Measurements from ENCODE around the gene KCNAB1. TPM values are rescaled to one million over a fixed set of nuclear protein-coding genes. Genes with fewer than 3 reads are reported as not detected.
"Not testable (repeated sequence)": the region's sequence is repeated elsewhere in the genome, so short reads cannot be mapped to it uniquely, and the experiment has no call there.

Gene KCNAB1
- total RNA-seq, 1 donor from 2014 or later, result 2.4 TPM

- intact Hi-C loops (cut with micrococcal nuclease), result loop anchor here (10.0 kb wide), 1 partner anchor 266 kb away; the partner anchor contains the start of gene LEKR1
- DNase-seq, result no peak
- peak; percentile 47 for ATAC-seq
These were observed 438.0 kb downstream of the KCNAB1 start for GRCh38 chr3:156558389-156558788.

- intact Hi-C loops (cut with micrococcal nuclease), result loop anchor here (10.0 kb wide), 1 partner anchor 265 kb away; the partner anchor contains the start of gene LEKR1
- DNase-seq, result no peak
These were observed 438.9 kb downstream of the KCNAB1 start for GRCh38 chr3:156559321-156559720.

GRCh38 chr3:156561533-156561932 lies 441.2 kb downstream of the KCNAB1 start:
- intact Hi-C loops (cut with micrococcal nuclease), result no loop called here

More at GRCh38 chr3:156559321-156559720, 438.9 kb downstream of the KCNAB1 start:
- ATAC-seq, result no peak

DNA sequence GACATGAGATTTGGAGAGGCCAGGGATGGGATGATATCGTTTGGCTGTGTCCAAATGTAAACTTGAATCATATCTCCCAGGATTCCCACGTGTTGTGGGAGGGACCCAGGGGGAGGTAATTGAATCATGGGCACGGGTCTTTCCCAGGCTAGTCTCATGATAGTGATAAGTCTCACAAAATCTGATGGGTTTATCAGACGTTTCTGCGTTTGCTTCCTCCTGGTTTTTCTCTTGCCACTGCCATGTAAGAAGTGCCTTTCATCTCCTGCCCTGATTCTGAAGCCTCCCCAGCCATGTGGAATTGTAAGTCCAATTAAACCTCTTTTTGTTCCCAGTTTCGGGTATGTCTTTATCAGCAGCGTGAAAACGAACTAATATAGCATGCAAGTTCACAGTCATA lies 442.1 kb downstream of the KCNAB1 start:
- DNase-seq; ATAC-seq; intact Hi-C loops (cut with micrococcal nuclease): not testable (repeated sequence)

More at GRCh38 chr3:156561533-156561932, 441.2 kb downstream of the KCNAB1 start:
- ATAC-seq, result no peak
- no peak for DNase-seq

GRCh38 chr3:156563900-156564682 lies 443.7 kb downstream of the KCNAB1 start:
- no peak for DNase-seq
- no peak for ATAC-seq
- intact Hi-C loops (cut with micrococcal nuclease), result no loop called here

DNA sequence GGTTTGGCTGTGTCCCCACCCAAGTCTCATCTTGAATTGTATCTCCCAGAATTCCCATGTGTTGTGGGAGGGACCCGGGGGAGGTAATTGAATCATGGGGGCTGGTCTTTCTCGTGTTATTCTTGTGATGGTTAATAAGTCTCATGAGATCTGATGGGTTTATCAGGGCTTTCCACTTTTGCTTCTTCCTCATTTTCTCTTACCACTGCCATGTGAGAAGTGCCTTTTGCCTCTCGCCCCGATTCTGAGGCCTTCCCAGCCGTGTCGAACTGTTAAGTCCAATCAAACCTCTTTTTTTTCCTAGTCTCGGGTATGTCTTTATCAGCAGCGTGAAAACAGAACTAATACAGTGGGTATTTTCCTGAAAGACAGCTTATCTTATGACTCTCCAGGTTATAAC lies 448.6 kb downstream of the KCNAB1 start:
- intact Hi-C loops (cut with micrococcal nuclease); DNase-seq; ATAC-seq: not testable (repeated sequence)

GRCh38 chr3:156569881-156570280 lies 449.5 kb downstream of the KCNAB1 start:
- intact Hi-C loops (cut with micrococcal nuclease); DNase-seq; ATAC-seq: not testable (repeated sequence)

- ATAC-seq (no peak), DNase-seq (no peak)
- intact Hi-C loops (cut with micrococcal nuclease), result no loop called here
These were observed 455.3 kb downstream of the KCNAB1 start for GRCh38 chr3:156575641-156576040.

DNA sequence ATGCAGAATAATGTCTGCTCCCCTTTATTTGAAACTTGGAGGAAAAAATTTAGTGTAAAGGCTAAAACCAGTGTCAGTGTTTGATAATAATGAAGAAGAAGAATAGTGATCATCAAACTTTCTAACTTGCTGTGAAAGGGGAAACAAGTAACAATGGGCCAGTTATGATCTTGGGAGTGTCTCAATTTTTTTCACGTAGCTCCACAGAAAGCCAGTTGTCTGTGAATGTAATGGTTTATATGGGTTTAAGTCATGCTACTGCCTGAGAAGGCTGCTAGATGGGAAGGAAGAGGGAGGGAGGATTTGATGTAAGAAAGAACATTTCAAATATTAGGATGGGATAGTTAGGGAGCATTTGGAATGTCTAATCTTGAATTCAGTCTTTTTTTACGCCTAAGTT lies 455.7 kb downstream of the KCNAB1 start:
- intact Hi-C loops (cut with micrococcal nuclease), result no loop called here
- no peak for ATAC-seq
- DNase-seq, result no peak

DNA sequence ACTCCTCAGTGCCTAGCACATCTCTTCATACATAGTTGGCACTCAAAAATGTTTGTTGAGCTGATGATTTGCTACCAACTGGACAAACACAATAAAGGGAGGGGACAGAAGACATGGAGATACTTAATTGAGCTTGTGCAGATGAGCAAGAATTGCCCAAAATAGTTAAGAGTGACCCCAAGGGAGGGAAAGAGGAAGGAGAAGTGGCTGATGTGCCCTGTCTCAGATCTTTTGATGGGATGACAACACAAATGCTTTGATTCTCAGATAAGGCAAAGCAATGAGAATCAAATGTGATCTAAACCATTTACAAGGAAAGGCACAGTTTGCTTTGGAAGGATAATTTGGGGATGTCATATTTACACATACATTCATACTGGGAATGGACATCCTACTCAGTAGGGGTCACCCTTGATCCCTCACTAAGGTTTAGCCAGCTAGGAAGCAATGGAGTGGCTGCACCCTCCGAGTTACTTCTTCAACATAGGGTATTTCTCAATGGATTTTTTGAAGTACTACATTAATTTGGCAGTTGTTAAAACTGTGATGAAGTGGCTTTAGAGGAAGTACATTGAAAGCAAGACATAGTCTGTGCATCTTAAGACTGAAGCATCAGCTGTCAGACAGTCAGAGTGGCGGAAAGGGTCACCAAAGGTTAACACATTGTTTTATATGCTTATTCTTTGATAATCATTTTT lies 456.4 kb downstream of the KCNAB1 start:
- intact Hi-C loops (cut with micrococcal nuclease), result no loop called here
- ATAC-seq, result peak; percentile 32
- no peak for DNase-seq

- intact Hi-C loops (cut with micrococcal nuclease), result no loop called here
- no peak for ATAC-seq
- no peak for DNase-seq
These were observed 457.4 kb downstream of the KCNAB1 start for GRCh38 chr3:156577736-156578135.

GRCh38 chr3:156579427-156579851 lies 459.1 kb downstream of the KCNAB1 start:
- intact Hi-C loops (cut with micrococcal nuclease), result no loop called here
- DNase-seq (no peak), ATAC-seq (peak; percentile 57)

- intact Hi-C loops (cut with micrococcal nuclease), result no loop called here
- DNase-seq (no peak), ATAC-seq (no peak)
These were observed 460.7 kb downstream of the KCNAB1 start for GRCh38 chr3:156581033-156581432.

DNA sequence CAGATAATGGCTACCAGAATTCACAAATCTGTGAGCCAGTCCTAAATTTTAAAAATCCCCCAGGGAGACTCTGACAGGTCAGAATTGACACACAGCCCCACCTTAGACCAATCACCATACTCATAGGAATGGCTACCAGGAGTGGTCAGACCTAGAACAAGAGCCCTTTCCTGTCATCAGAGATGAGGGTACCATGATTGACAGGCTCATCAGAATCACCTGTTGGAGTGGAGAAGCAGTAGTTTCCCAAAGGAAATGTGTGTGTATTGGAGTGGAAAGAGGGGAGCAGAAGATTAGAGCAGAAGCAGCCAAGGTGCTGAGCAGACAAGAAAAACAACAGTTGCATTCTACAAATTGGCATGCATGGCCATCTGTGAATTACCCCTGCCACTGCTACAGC lies 461.6 kb downstream of the KCNAB1 start:
- ATAC-seq, result no peak
- DNase-seq, result no peak
- intact Hi-C loops (cut with micrococcal nuclease), result no loop called here

DNA sequence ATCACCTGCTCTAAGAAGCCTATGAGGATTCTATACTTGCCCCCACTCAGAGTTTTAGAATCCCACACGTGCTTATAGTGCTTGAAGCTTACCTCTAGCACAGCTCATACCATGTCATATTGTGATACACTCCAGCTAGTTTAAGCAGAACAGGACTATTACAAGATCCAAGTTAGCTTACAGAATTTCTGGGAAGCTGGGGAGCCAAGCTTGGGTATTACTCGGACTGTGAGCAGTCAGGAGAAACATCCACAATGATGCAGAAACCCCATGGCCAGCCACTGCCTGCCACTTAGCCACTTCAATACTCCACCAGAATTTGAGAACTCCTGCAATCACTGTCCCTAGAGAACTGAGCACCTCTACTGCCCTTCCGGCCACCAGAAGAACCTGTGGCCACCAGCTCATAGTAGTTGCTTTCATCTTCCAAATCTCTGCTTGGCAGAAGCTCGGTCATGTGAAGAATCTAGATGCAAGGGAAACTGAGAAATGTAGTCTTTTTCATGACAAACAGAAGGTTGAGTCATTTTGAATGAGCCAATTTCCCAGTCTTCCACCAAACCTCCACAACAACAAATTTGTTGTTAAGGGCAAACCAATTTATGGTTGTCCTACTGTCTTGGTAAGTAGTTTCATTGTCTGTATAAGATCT lies 462.3 kb downstream of the KCNAB1 start:
- DNase-seq, result no peak
- intact Hi-C loops (cut with micrococcal nuclease), result no loop called here

DNA sequence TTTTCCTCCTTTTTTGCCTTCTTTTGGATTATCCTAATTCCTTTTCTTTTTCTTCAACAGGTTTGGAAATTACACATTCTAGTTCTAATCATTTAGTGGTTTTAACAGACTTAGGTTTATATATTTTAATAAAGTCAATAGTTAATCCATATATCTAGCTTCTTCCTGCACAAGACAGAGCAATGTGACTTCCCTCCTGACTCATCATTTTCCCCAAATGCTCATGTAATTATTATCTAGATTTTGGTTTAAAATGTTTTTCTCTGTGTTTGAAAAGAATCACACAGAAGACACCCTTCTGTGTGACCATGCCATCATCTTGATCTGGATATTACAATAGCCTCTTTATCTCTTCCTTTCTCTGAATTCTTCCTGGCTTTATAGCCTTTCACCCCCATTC lies 463.1 kb downstream of the KCNAB1 start:
- DNase-seq (no peak), ATAC-seq (no peak)
- intact Hi-C loops (cut with micrococcal nuclease), result no loop called here

More for the DNA sequence above, 462.3 kb downstream of the KCNAB1 start:
- ATAC-seq, result no peak

DNA sequence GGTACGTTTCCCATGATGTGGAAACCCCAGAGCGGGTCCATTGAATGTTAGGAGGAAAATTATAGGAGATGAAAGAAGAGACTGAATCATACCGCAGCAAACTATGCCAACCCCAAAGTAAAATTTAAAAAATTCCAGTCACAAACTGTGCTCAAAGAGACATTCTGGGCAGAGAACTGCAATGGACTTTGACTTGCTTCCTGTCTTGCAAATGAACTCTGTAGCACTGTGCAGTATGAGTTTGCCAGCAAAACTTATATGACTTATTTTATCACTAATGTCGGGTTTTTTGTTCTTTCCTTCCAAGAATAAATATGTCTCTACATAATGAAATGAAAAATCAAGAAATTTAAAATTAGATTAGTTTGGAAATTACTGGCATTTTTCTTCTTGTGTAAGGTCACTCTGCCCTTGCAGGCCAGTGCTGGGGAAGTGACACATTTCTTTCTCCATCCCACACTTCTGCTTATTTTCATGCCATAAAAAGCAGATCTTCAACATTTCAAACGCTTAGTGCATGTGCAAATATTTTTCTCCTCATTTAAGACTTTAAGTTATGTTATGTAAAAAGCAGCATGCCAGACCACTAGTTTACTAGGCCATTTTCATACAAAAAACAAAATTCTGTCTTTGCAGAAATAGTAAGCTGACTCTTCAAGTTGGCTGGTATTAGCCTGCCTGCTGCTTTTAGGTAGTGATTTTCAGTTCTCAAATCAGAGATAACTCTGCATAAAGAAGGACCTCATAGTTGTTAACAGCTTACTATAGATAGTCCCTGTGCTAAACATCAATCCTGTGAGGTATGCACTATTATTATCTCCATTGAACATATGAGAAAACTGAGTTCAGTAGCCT lies 466.8 kb downstream of the KCNAB1 start:
- intact Hi-C loops (cut with micrococcal nuclease), result no loop called here

DNA sequence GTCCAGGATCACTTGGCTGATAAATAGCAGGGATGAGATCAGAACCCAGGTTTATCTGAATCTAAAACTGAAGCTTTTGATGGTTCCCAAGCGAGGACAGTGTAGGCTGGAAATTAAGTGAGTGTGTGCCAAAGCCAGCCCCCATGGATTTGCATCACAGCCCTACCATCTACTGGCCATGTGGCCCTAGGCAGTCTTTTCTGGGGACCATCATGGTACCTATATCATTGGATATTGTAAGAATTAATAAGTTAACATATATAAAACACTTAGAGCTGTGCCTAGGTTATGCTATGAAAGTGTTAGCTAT lies 467.3 kb downstream of the KCNAB1 start:
- DNase-seq (no peak), ATAC-seq (no peak)
- intact Hi-C loops (cut with micrococcal nuclease), result no loop called here

More for the DNA sequence above, 466.8 kb downstream of the KCNAB1 start:
- DNase-seq (no peak), ATAC-seq (peak; percentile 90)

Measured in left ventricle myocardium superior (tissue), 1 donor.